GM10266 (cell line): ENCODE data around the gene GRIA2.

Source experiments
- DNase-seq: peaks from one replicate; pipeline ENCODE4 v3.0.0; 2012; ENCODE audit errors: extremely low spot score
- CTCF ChIP-seq: IDR thresholded peaks from 2 replicates; pipeline ENCODE4 v1.5.1; 2012; ENCODE audit warnings: mild to moderate bottlenecking, low read depth; ENCODE audit not compliant: control insufficient read depth, insufficient read depth; ENCODE audit errors: missing control alignments

Gene GRIA2

GRCh38 chr4:157312702-157313101 is 92.2 kb downstream of the GRIA2 start:
- TF ChIP-seq CTCF = no peak

GRCh38 chr4:157314906-157315305 is 94.4 kb downstream of the GRIA2 start:
- no peak for DNase-seq
- no peak for TF ChIP-seq CTCF

More at GRCh38 chr4:157312702-157313101, 92.2 kb downstream of the GRIA2 start:
- DNase-seq = no peak

- DNase-seq = no peak
- no peak for TF ChIP-seq CTCF
These were observed 95.4 kb downstream of the GRIA2 start for GRCh38 chr4:157315968-157316367.

- TF ChIP-seq CTCF = no peak
- no peak for DNase-seq
These were observed 99.6 kb downstream of the GRIA2 start for GRCh38 chr4:157320092-157320491.

- no peak for DNase-seq
- no peak for TF ChIP-seq CTCF
These were observed 107.1 kb downstream of the GRIA2 start for GRCh38 chr4:157327666-157328065.

- DNase-seq = no peak
- TF ChIP-seq CTCF = no peak
These were observed 137.4 kb downstream of the GRIA2 start for GRCh38 chr4:157357887-157358286.

- TF ChIP-seq CTCF = no peak
- DNase-seq = no peak
These were observed 137.9 kb downstream of the GRIA2 start for GRCh38 chr4:157358439-157358838.

- DNase-seq = no peak
- TF ChIP-seq CTCF = no peak
These were observed 138.3 kb downstream of the GRIA2 start for GRCh38 chr4:157358851-157359250.
